DND-41 (cell line): ENCODE measurements around the gene IGSF9B.

Source experiments
- ATAC-seq: fragments of 200-7000 bp; cut with Tn5 transposase; 3 replicates; pipeline ENCODE4 v1.9.1; 2021; ENCODE audit warnings: low read depth; ENCODE audit not compliant: insufficient read depth
- DNase-seq: peaks from one replicate; pipeline ENCODE4 v3.0.0-alpha.2; 2020
- H2AFZ ChIP-seq: 2 replicates; pipeline ENCODE4 v1.6.0; 2012; ENCODE audit warnings: low read depth, low read length
- H3K27ac ChIP-seq: 2 replicates; pipeline ENCODE4 v1.5.1; 2012; ENCODE audit warnings: low read length, inconsistent platforms
- H3K27me3 ChIP-seq: fragments of 200-600 bp; sonication (generic); 2 replicates; pipeline ENCODE4 v1.6.0; 2012; ENCODE audit warnings: low read length, mild to moderate bottlenecking, inconsistent platforms; ENCODE audit not compliant: insufficient read depth, poor library complexity
- H3K36me3 ChIP-seq: 2 replicates; pipeline ENCODE4 v1.5.1; 2012; ENCODE audit warnings: low read length, inconsistent platforms; ENCODE audit not compliant: insufficient read depth
- H3K4me1 ChIP-seq: 2 replicates; pipeline ENCODE4 v1.5.1; 2012; ENCODE audit warnings: mild to moderate bottlenecking, low read length; ENCODE audit not compliant: insufficient read depth
- H3K4me2 ChIP-seq: 2 replicates; pipeline ENCODE4 v1.6.0; 2012; ENCODE audit warnings: mild to moderate bottlenecking, moderate library complexity, low read length, inconsistent platforms; ENCODE audit not compliant: insufficient read depth
- H3K4me3 ChIP-seq, 2 experiments: fragments of 200-600 bp in 1 of 2; shearing (Covaris generic) in 1 of 2; 2 replicates each; pipeline ENCODE4 v1.5.1; 2012 to 2016; ENCODE audit warnings: inconsistent platforms in 2 of 2, low read length in 2 of 2, mild to moderate bottlenecking in 2 of 2, low read depth in 1 of 2, moderate library complexity in 1 of 2
- H3K79me2 ChIP-seq: 2 replicates; pipeline ENCODE4 v1.6.0; 2012; ENCODE audit warnings: low read length, inconsistent platforms; ENCODE audit not compliant: insufficient read depth
- H3K9ac ChIP-seq: 2 replicates; pipeline ENCODE4 v1.6.0; 2012; ENCODE audit warnings: low read depth, mild to moderate bottlenecking, inconsistent platforms, low read length, moderate library complexity
- H3K9me3 ChIP-seq: 2 replicates; pipeline ENCODE4 v1.5.1; 2012; ENCODE audit warnings: low read length, moderate library complexity, mild to moderate bottlenecking, inconsistent platforms; ENCODE audit not compliant: insufficient read depth, severe bottlenecking
- H4K20me1 ChIP-seq: 2 replicates; pipeline ENCODE4 v1.6.0; 2012; ENCODE audit warnings: low read length; ENCODE audit not compliant: insufficient read depth
- EZH2 ChIP-seq: IDR thresholded peaks from 3 replicates; pipeline ENCODE4 v1.6.1; 2012; ENCODE audit warnings: borderline replicate concordance, low read depth, mild to moderate bottlenecking, moderate library complexity, low read length, inconsistent platforms; ENCODE audit not compliant: severe bottlenecking
- TF ChIP-seq, protein P1 (sequence below): IDR thresholded peaks from 2 replicates; pipeline ENCODE4 v1.5.1; 2012; ENCODE audit warnings: borderline replicate concordance, low read length, moderate library complexity, mild to moderate bottlenecking; ENCODE audit not compliant: poor library complexity, severe bottlenecking; ENCODE audit errors: extremely low read depth

The IGSF9B gene

GRCh38 chr11:133889893-133890292, 66.9 kb downstream of the IGSF9B start:
- no peaks in the 10 kb centered on the region for H3K9me3 ChIP-seq
- TF ChIP-seq, protein P1, sequence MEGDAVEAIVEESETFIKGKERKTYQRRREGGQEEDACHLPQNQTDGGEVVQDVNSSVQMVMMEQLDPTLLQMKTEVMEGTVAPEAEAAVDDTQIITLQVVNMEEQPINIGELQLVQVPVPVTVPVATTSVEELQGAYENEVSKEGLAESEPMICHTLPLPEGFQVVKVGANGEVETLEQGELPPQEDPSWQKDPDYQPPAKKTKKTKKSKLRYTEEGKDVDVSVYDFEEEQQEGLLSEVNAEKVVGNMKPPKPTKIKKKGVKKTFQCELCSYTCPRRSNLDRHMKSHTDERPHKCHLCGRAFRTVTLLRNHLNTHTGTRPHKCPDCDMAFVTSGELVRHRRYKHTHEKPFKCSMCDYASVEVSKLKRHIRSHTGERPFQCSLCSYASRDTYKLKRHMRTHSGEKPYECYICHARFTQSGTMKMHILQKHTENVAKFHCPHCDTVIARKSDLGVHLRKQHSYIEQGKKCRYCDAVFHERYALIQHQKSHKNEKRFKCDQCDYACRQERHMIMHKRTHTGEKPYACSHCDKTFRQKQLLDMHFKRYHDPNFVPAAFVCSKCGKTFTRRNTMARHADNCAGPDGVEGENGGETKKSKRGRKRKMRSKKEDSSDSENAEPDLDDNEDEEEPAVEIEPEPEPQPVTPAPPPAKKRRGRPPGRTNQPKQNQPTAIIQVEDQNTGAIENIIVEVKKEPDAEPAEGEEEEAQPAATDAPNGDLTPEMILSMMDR, result no peak
- no peak for TF ChIP-seq EZH2
- H4K20me1 ChIP-seq, result no peaks in the 10 kb centered on the region
- no peak overlapping the region for H3K4me3 ChIP-seq
- ATAC-seq (no peak), DNase-seq (no peak)
- H3K79me2 ChIP-seq, result no peaks in the 10 kb centered on the region
- no peak overlapping the region for H2AFZ ChIP-seq
- H3K36me3 ChIP-seq, result no peaks in the 10 kb centered on the region
- peaks cover 32% of the 10 kb centered on the region for H3K27me3 ChIP-seq
- no peak overlapping the region for H3K27ac ChIP-seq
- H3K4me2 ChIP-seq, result no peak overlapping the region
- no peaks in the 10 kb centered on the region for H3K4me1 ChIP-seq
- no peak overlapping the region for H3K9ac ChIP-seq

- no peaks in the 10 kb centered on the region for H3K36me3 ChIP-seq
- no peak overlapping the region for H3K4me2 ChIP-seq
- no peak overlapping the region for H3K27ac ChIP-seq
Measured at GRCh38 chr11:133889188-133889587, 67.6 kb downstream of the IGSF9B start.

DNA sequence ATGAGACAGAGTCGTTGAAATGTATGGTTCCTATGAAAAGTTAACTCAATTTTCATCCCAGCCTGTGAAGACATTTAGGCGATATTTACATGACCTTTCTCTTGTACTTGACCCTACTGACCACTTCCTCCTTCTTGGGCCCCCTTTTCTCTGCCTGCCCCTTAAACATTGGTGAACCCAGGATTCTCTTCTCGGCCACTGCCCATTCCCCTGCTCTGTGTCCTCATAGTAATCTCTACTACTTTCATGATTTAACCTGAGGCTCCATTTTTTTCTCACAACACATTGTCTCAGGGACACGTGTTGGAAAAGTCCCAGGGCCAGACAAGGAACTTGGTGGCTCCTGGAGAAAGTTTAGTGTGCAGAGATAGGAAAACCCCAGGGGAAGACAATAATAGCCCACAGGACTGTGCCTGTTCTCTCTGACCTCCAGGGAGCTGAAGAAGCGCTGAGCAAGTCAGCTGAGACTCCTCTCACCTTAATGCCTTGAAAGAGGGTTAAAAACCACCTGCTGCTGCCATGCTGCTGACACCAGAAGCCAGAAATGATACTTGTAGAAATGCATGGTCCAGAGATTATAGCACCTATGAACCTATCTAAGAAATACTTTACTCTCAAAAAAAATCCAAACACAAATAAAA, 69.0 kb downstream of the IGSF9B start:
- Histone ChIP-seq H3K4me2 (no peak overlapping the region), H4K20me1 (no peaks in the 10 kb centered on the region), H3K36me3 (no peaks in the 10 kb centered on the region), H3K9me3 (no peaks in the 10 kb centered on the region), H3K4me3 (no peak overlapping the region), H3K9ac (no peak overlapping the region), H3K27ac (no peak overlapping the region), H3K27me3 (peaks cover 32% of the 10 kb centered on the region), H3K79me2 (no peaks in the 10 kb centered on the region), H2AFZ (no peak overlapping the region), H3K4me1 (no peaks in the 10 kb centered on the region)
- no peak for TF ChIP-seq EZH2
- TF ChIP-seq, protein P1, result no peak
- DNase-seq (no peak), ATAC-seq (no peak)

More at GRCh38 chr11:133889188-133889587, 67.6 kb downstream of the IGSF9B start:
- no peaks in the 10 kb centered on the region for H3K79me2 ChIP-seq
- H3K4me3 ChIP-seq, result no peak overlapping the region
- DNase-seq, result no peak
- H3K9ac ChIP-seq, result no peak overlapping the region
- no peak overlapping the region for H2AFZ ChIP-seq
- H4K20me1 ChIP-seq, result no peaks in the 10 kb centered on the region
- no peaks in the 10 kb centered on the region for H3K9me3 ChIP-seq
- no peak for ATAC-seq
- peaks cover 32% of the 10 kb centered on the region for H3K27me3 ChIP-seq
- no peaks in the 10 kb centered on the region for H3K4me1 ChIP-seq
- TF ChIP-seq, protein P1, result no peak
- TF ChIP-seq EZH2, result no peak
